GM19328 (cell line): Measurements from ENCODE around the gene ZNF763.
"Not testable (repeated sequence)": the region's sequence is repeated elsewhere in the genome, so short reads cannot be mapped to it uniquely, and the experiment has no call there.

ENCODE experiments used
- ATAC-seq: cut with Tn5 transposase; IDR thresholded peaks from one replicate; pipeline ENCODE4 v1.9.1; 2021; ENCODE audit warnings: mild to moderate bottlenecking, moderate library complexity; ENCODE audit not compliant: unreplicated experiment

The ZNF763 gene

DNA sequence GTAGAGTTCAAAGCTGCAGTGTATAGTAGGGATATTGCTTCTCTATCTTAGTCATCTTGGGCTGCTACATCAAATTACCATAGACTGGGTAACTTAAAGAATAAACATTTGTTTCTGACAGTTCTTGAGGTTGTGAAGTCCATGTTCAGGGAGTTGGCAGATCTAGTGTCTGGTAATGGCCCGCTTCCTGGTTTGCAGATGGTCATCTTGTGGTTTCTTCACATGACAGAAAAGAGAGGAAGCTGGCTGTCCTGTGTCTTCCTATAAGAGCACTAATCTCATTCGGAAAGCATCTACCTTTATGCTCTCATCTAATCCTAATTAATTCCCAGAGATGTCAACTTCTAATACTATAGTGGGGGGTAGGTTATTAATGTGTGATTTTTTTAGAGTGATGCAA lies 6.2 kb downstream of the ZNF763 start:
- ATAC-seq = no peak

DNA sequence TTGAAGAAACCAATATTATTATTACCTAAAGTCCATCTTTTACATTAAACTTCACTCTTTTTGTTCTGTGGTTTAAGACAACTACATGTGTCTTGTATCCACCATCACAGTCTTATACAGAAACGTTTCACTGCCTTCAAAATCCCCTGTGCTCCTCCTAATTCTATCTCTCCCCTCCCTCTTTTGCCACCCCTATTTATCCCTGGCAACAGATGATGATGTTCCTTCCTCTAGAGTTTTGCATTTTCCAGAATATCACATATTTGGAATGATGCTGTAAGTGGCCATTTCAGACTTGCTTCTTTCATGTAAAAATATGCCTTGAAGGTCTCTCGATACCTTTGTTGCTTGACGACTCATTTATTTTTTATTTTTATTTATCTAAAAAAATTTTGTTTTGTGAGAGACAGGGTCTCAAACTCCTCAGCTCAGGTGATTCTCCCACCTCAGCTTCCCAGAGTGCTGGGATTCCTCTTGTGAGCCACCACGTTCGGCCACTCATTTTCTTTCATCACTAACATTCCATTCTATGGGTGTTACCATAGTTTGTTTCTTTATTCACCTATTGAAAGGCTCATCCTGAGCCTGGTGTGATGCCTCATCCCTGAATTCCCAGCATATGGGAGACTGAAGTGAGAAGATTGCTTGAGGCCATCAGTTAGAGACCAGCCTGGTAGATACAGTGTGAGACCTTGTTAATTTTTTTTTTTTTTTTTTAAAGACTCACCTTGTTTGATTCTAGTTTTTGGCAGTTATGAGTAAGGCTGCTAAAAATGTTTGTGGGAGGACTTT lies 8.4 kb downstream of the ZNF763 start:
- ATAC-seq = no peak

DNA sequence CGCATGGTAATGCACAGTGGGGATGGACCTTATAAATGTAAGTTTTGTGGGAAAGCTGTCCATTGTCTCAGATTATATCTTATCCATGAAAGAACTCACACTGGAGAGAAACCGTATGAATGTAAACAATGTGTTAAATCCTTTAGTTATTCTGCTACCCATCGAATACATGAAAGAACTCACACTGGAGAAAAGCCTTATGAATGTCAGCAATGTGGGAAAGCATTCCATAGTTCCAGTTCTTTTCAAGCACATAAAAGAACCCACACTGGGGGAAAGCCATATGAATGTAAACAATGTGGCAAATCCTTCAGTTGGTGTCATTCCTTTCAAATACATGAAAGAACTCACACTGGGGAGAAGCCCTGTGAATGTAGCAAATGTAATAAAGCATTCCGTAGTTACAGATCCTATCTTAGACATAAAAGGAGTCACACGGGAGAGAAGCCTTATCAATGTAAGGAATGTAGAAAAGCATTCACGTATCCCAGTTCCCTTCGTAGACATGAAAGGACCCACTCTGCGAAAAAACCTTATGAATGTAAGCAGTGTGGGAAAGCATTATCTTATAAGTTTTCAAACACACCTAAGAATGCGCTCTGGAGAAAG lies 13.8 kb downstream of the ZNF763 start:
- ATAC-seq = no peak

DNA sequence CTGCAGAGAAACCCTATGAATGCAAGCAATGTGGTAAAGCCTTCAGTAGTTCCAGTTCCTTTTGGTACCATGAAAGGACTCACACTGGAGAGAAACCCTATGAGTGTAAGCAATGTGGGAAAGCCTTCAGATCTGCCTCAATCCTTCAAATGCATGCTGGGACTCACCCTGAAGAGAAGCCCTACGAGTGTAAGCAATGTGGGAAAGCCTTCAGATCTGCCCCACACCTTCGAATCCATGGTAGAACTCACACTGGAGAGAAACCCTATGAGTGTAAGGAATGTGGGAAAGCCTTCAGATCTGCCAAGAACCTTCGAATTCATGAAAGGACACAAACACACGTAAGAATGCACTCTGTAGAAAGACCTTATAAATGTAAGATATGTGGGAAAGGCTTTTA lies 14.7 kb downstream of the ZNF763 start:
- no peak for ATAC-seq

DNA sequence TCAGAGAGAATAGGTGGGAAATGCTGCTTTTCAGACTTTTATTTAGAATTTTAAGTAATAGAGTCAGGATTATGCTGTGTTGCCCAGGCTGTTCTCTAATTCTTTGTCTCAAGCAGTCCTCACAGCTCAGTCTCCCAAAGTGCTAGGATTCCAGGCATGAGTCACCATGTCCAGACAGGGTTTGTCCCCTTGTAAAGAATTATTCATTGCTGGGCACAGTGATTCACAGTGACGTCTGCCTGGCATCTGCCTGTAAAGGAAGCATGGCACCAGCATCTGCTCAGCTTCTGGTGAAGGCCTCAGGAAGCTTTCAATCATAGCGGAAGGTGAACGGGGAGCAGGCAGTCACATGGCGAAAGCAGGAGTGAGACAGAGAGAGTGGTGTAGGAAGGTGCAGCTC lies 17.7 kb downstream of the ZNF763 start:
- ATAC-seq = no peak

DNA sequence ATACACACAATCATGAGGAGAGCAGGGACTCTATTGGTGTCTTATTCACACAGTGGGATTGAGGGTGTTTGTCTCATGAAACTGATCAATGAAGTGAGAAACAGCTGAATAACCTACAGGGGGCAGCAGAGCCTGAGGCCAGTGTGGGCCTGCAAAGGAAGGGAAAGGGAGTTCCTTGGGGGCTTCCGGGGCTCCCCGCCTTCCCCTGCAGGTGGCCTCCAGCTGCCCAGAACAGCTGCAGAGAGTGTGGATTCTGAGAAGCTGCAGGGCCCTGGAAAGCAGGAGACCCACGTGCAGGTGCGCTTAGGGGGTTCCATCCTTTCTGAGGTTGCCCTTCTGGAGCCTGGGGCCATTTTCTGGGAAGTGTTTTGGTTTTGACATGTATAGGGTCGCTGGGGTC lies 20.1 kb downstream of the ZNF763 start:
- no peak for ATAC-seq

DNA sequence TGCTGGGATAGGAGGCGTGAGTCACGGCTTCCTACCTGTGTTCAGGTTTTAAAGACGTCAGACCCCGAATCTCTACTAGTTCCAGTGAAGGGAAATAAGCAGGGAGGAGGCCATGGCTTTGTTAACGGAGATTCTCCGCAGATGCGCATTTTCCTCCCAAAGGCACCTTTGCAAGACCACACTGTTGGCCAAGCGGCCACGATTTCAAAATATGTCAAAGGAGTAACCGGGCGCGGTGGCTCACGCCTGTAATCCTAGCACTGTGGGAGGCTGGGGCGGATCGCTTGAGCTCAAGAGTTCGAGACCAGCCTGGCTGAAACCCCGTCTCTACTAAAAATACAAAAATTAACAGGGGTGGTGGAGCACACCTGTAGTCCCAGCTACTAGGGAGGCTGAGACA lies 21.9 kb downstream of the ZNF763 start:
- no peak for ATAC-seq

DNA sequence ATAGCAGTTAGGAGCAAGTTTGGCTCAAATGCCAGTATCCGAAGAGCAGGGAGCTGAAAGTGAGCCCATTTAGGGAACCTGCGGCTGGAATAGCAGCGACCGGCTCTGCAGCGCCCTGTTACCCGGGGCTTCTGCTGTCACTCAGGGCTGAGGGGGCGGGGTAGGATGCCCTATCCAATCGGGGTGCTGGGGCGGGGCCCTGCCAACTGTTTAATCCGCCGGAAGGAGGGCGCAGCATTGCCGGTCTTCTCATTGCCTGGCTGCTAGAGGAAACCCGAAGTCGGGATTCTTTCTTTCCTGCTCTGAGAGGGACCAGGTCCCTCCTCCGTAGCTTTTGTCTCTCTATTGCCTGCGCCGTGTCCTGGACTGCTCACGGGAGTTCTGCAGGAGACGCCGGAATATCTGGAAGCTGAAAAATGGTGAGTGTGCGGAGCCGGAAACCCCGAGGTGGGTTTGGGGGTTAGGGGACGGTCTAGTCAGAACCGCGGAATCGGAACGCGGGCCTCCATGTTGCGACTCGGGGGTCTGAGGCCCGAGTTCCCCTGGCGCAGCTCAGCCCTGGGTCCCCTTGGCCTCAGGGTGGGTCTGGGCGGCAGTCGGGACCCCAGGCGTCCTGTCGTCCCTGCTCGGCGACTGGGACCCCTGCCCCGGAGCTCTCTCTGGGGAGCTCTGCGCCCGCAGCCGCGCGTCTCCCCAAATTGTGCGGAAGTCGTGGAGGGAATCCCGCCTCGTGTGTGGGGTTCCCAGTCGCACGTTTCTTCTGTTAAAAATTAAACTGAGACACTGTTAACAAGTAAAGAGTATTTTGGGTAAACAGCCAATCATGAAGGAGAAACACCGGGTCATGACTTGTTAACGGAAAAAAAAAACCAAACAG lies 22.8 kb downstream of the ZNF763 start:
- peak; percentile 63 for ATAC-seq

DNA sequence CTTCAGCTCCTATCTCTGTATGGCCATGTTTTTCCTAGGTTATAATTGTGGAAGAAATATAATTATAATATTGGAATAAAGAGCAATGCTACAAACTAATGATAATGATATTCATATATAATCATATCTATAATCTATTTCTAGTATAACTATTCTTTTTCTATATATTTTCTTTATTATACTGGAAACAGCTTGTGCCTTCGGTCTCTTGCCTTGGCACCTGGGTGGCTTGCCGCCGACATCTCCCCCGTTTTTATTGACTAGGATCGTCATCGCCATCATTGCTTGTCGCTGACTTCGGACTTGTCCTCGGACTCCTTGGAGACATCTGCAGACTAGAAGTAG lies 24.2 kb downstream of the ZNF763 start:
- no peak for ATAC-seq

DNA sequence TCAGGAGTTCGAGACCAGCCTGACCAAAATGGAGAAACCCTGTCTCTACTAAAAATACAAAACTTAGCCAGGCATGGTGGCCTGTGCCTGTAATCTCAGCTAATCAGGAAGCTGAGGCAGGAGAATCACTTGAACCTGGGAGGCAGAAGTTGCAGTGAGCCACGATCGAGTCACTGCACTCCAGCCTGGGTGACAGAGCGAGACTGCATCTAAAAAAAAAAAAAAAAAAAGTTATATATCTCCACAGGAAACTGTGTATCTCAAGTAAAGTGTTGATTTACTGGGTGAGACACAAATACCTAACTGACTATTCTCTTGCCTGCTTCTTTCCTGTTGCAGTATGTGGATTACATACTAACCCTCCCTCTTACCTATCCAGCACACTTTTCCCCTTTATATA lies 27.1 kb downstream of the ZNF763 start:
- not testable (repeated sequence) for ATAC-seq

DNA sequence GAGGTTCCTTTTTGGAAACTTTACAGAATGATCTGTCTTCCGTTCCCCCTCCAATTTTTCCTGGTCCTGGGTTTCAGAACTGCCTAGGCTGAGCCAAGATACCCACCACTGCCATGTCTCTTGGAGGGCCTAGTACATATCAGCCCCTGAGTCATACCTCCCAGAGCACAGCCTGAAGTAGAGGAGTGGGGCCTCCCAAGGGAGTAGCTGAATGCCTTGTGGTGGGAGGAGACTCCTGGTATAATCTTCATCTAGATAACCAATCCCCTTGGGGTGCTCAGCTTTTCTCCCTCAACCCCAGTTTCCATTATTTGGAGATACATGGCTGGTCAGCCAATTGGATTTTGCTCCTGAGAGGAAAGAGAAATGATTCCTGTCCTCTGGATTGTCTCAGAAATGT lies 30.3 kb downstream of the ZNF763 start:
- ATAC-seq = no peak

DNA sequence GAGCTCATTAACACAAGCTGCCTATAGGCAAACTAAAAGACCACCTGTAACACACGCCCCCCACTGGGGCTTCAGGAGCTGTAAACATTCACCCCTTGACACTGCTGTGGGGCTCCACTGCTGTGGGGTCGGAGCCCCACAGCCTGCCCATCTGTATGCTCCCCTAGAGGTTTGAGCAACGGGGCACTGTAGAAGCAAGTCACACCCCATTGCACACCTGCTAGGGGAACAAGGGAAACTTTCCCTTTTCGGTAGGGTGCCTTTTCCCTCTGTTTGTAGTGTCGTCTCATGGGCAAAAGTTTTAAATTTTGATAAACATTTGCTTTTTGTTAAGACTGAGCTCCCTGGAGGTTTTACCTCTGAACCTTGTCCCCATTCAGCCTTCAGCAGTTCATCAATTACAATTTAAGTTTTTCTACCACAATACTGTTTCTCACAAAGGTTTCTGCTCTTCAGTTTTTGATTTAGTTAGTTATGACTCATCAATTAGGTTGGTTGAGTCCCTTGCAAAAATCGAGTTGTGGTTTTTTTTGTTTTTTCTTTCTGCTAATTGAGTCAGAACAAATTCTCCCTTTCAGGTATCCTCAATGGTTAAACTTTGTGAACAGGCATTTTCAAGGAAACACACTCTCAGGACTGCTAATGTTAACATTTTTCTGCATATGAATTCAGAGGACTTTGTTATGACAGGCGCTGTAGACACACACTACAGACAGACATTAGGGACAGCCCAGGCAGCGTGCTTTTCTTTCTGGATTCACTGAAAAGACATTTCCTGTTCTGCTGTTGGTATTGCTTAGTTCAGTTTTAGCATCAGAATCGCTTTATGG lies 35.5 kb downstream of the ZNF763 start:
- no peak for ATAC-seq

DNA sequence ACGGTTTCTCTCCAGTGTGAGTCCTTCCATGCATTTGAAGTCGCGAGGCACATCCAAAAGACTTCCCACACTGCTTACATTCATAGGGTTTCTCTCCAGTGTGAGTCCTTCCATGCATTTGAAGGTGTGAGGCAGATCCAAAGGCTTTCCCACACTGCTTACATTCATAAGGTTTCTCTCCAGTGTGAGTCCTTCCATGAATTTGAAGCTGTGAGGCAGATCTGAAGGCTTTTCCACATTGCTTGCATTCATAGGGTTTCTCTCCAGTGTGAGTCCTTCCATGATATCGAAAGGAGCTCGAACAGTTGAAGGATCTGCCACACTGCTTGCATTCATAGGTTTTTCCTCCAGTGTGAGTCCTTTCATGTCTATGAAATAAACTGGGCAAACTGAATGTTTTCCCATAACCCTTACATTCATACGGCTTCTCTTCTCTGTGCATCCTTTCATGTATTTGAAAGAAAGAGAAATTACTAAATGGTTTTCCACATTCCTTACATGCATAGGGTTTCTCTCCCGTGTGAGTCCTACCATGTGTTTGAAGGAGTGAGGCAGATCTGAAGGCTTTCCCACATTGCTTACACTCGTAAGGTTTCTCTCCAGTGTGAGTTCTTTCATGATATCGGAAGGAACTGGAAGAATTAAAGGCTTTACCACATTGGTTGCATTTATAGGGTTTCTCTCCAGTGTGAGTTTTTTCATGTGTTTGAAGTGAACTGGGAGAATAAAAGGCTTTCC lies 50.3 kb downstream of the ZNF763 start:
- ATAC-seq = no peak

DNA sequence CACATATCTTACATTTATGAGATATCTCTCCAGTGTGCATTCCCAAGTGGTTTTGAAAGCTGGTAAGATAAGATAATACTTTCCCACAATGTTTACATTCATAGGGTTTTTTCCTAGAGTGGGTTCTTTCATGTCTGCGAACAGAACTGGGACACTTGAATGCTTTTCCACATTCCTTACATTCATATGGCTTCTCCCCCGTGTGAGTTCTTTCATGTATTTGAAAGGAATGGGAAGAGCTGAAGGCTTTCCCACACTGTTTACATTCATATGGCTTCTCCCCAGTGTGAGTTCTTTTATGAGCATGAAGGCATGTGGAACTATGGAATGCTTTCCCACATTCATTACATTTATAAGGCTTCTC lies 50.9 kb downstream of the ZNF763 start:
- no peak for ATAC-seq
